ENCODE measurements around the gene ZNF319. TPM values are rescaled to one million over a fixed set of nuclear protein-coding genes. Genes with fewer than 3 reads are reported as not detected.

ZNF319 gene
- total RNA-seq, 2 experiments from 2014 or later: 4.2 to 5.4 TPM

DNA sequence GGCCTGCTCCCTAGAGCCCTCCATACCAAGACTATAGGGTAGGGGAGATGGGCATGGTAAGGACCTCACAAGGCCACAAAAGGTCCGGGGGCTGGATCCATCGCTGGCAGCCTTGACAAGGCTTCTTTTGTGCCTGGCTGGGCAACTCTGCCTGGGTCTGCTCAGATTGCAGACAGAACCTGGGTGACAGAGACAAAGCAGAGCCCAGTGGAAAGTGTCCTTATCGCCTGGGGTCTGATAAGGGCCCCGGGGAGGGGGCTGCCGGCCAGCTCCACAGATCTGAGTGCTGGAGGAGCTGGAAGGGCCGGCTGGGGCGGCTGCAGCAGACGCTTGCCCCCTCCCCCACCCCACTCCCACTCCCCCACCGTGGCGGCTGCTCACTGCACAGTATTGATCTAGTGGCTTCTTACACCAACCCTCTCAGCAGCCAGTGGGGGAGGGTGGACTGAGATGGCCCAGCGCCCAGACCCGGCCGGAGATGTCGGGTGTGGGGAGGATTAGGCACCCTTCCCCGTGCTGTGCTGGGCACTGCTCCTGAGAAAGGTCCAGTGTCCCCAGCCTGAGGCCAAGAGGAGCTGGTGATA, 32.3 kb upstream of the ZNF319 start:
- intact Hi-C loops (cut with micrococcal nuclease): no loop called here
- H3K27ac Mint-ChIP-seq: no peak overlapping the region
- H3K36me3 Mint-ChIP-seq (ENCODE audit: low read depth): no peaks in the 10 kb centered on the region
- H3K4me3 Mint-ChIP-seq: no peak overlapping the region
- no peaks in the 10 kb centered on the region for H3K9me3 Mint-ChIP-seq
- no peaks in the 10 kb centered on the region for H3K4me1 Mint-ChIP-seq (ENCODE audit: low read depth)
- no peaks in the 10 kb centered on the region for H3K27me3 Mint-ChIP-seq (ENCODE audit: low read depth)
- CTCF ChIA-PET: no interaction called here
- no peak for DNase-seq

DNA sequence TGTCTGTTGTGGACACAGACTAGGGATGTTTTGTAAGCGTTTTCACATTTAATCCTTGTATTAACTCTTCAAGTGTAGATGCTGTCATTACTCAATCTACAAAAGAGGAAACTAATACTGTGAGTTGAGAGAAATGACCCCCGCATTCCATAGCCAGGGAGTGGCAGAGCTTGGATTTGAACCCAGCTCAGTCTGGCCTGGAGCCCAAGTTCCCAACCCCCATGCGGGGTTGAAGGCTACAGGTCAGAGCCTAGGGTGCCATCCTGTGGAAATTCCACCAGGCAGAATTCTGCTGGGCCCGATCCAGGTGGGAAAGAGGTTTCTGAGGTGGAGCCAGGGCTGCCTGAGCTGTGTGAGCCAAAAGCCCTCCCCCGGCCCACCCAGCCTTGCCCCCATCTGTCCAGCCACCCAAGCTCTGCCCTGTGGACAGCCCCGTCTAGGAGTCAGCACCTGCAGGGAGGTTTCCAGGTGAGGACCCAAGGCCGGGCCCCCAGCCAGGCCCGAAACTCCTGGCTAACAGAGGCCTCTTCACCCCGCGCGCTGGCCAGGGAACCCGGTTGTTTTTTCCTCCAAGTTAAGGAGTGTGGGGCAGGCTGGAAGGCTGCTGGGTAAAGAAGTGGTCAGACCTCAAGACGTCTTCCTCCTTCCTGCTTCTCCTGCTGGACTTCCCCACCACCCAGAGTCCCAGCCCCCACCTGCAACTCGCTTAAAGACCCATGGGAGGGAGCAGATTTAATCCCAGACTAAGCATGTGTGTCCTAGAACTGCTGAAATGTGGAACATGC, 30.7 kb upstream of the ZNF319 start:
- Mint-ChIP-seq H3K27me3 (ENCODE audit: low read depth) (no peaks in the 10 kb centered on the region), H3K27ac (no peak overlapping the region), H3K9me3 (no peaks in the 10 kb centered on the region), H3K36me3 (ENCODE audit: low read depth) (no peaks in the 10 kb centered on the region), H3K4me3 (no peak overlapping the region), H3K4me1 (ENCODE audit: low read depth) (no peaks in the 10 kb centered on the region)
- CTCF ChIA-PET: no interaction called here
- DNase-seq: no peak
- intact Hi-C loops (cut with micrococcal nuclease): no loop called here

- Mint-ChIP-seq H3K9me3 (no peaks in the 10 kb centered on the region), H3K27ac (no peak overlapping the region), H3K27me3 (ENCODE audit: low read depth) (no peaks in the 10 kb centered on the region), H3K4me3 (no peak overlapping the region), H3K4me1 (ENCODE audit: low read depth) (no peaks in the 10 kb centered on the region), H3K36me3 (ENCODE audit: low read depth) (no peaks in the 10 kb centered on the region)
- CTCF ChIA-PET: no interaction called here
- DNase-seq: no peak
- intact Hi-C loops (cut with micrococcal nuclease): no loop called here
Observed at GRCh38 chr16:58030136-58030840, 29.8 kb upstream of the ZNF319 start.

GRCh38 chr16:58029410-58029809, 28.9 kb upstream of the ZNF319 start:
- Mint-ChIP-seq H3K4me1 (ENCODE audit: low read depth) (peaks cover 7% of the 10 kb centered on the region), H3K4me3 (no peak overlapping the region), H3K27ac (no peak overlapping the region), H3K9me3 (no peaks in the 10 kb centered on the region), H3K27me3 (ENCODE audit: low read depth) (no peaks in the 10 kb centered on the region), H3K36me3 (ENCODE audit: low read depth) (no peaks in the 10 kb centered on the region)
- no peak for DNase-seq
- intact Hi-C loops (cut with micrococcal nuclease): loop anchor here (5.0 to 10.0 kb wide), 2 partner anchors 363 to 705 kb away; partner anchors contain the start of genes GINS3 and GOT2
- CTCF ChIA-PET: no interaction called here

DNA sequence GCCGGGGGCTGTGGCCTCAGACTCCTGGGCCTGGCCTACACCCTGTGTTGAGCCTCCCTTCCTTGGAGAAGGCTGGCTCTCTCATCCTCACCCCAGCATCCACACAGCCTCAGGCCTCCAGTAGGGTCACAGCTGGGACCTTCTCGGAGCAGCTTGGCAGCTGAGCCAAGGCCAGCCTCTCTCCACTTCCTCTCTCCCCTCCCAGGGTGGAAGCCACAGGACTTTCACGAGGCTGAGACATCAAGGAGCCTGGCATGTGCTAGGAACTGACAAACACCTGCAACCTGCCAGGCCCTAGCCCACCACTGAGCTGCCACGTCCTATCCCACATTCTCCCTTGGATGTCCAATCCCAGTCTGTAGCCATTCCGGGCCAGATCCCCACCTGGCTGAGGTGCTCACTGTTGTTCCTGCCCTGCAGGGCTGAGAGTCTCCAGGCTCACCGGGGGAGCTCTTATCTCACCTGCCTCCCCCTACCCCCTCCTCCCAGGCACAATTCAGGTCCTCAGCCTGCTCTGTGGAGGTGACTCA, 28.1 kb upstream of the ZNF319 start:
- H3K9me3 Mint-ChIP-seq: no peaks in the 10 kb centered on the region

DNA sequence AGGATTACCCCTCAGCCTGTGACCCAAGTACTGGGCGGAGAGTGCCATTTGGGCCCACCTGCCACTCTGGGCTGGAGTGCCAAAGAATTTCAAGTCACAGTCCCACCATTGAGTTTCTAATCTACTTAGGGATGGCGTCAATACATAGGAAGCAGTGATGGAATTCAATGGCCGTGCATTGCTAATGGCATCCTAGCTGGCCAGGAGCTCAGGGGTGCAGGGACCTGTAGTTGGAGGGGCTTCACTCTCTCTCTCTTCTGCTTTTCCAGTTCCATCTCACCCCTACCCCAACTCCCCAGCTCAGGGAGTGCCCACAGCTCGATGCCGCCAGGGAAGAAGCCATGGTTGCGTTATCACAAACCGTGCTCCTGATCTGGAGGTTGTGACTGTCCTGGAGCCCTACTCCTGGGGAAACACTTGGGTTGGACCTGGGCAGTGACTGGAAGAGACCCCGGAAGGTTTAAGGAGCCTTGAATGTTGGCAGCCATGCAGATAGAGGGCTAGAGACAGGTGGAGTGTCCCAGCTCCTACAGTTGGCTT, 27.5 kb upstream of the ZNF319 start:
- H3K36me3 Mint-ChIP-seq (ENCODE audit: low read depth): no peaks in the 10 kb centered on the region
- H3K27ac Mint-ChIP-seq: no peak overlapping the region
- no peaks in the 10 kb centered on the region for H3K9me3 Mint-ChIP-seq
- no peak for DNase-seq
- H3K4me3 Mint-ChIP-seq: no peak overlapping the region
- peaks cover 7% of the 10 kb centered on the region for H3K4me1 Mint-ChIP-seq (ENCODE audit: low read depth)
- intact Hi-C loops (cut with micrococcal nuclease): loop anchor here (5.0 to 10.0 kb wide), 2 partner anchors 364 to 707 kb away; partner anchors contain the start of genes GINS3 and GOT2
- H3K27me3 Mint-ChIP-seq (ENCODE audit: low read depth): no peaks in the 10 kb centered on the region
- CTCF ChIA-PET: interaction anchor here (0.5 kb wide), 1 partner anchor 125 kb away, joined by 3 read pairs; no protein-coding TSS in a partner anchor

More for the DNA sequence above, 28.1 kb upstream of the ZNF319 start:
- Mint-ChIP-seq H3K36me3 (ENCODE audit: low read depth) (no peaks in the 10 kb centered on the region), H3K4me1 (ENCODE audit: low read depth) (peaks cover 7% of the 10 kb centered on the region), H3K27me3 (ENCODE audit: low read depth) (no peaks in the 10 kb centered on the region), H3K4me3 (no peak overlapping the region), H3K27ac (no peak overlapping the region)
- intact Hi-C loops (cut with micrococcal nuclease): loop anchor here (5.0 to 10.0 kb wide), 2 partner anchors 364 to 706 kb away; partner anchors contain the start of genes GINS3 and GOT2
- CTCF ChIA-PET: interaction anchor here (0.5 kb wide), 1 partner anchor 124 kb away, joined by 3 read pairs; no protein-coding TSS in a partner anchor
- no peak for DNase-seq

DNA sequence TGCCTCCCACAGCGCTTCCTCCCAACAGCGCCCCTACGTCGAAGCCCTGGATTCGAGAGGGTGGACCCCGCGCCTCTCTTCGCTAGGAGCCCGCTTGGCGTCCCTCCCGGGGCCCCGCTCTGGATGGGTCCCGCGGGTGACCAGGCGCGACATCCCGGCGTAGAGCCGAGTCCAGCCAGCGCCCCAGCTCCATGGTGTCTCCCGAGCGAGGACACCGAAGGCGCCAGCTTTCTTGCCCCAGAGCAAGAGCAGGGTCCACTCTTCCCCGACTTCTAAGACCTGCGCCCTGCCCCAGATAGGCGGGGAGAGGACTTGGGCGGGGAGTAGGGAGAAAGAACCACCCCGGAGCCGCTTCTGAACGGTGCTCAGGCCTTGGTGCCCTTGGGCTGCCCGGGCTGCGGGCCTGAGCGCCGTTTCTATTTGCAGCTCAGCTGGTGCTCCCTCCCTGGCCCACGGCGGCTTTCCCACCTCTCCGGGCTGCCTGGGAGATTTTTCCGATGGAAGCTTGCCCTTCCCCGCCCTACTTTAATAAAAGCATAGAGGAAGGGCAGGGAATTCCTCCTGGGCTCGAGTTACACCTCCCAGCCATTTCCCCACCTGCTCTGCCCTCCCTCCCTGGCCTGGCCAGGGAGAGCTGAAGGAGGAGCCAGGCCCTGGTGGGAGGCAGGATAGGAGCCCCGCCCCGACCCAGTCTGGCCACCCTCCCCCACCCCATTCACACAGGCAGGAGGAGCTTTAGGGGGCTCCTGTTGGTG, 26.9 kb upstream of the ZNF319 start:
- Mint-ChIP-seq H3K27me3 (ENCODE audit: low read depth) (no peaks in the 10 kb centered on the region), H3K4me3 (no peak overlapping the region), H3K36me3 (ENCODE audit: low read depth) (no peaks in the 10 kb centered on the region), H3K27ac (no peak overlapping the region), H3K4me1 (ENCODE audit: low read depth) (peaks cover 7% of the 10 kb centered on the region), H3K9me3 (no peaks in the 10 kb centered on the region)
- CTCF ChIA-PET: no interaction called here
- no peak for DNase-seq
- intact Hi-C loops (cut with micrococcal nuclease): loop anchor here (5.0 to 10.0 kb wide), 2 partner anchors 365 to 707 kb away; partner anchors contain the start of genes GINS3 and GOT2

GRCh38 chr16:58026705-58027160, 26.3 kb upstream of the ZNF319 start:
- Mint-ChIP-seq H3K27ac (no peak overlapping the region), H3K27me3 (ENCODE audit: low read depth) (no peaks in the 10 kb centered on the region), H3K36me3 (ENCODE audit: low read depth) (no peaks in the 10 kb centered on the region), H3K4me1 (ENCODE audit: low read depth) (peaks cover 7% of the 10 kb centered on the region), H3K9me3 (no peaks in the 10 kb centered on the region), H3K4me3 (peak overlapping the region; percentile 36)
- CTCF ChIA-PET: no interaction called here
- no peak for DNase-seq
- intact Hi-C loops (cut with micrococcal nuclease): loop anchor here (5.0 to 10.0 kb wide), 2 partner anchors 366 to 708 kb away; partner anchors contain the start of genes GINS3 and GOT2

- no peaks in the 10 kb centered on the region for H3K27me3 Mint-ChIP-seq (ENCODE audit: low read depth)
- H3K27ac Mint-ChIP-seq: no peak overlapping the region
- intact Hi-C loops (cut with micrococcal nuclease): loop anchor here (5.0 to 10.0 kb wide), 2 partner anchors 366 to 709 kb away; partner anchors contain the start of genes GINS3 and GOT2
- CTCF ChIA-PET: interaction anchor here (0.6 to 0.9 kb wide), 2 partner anchors 18 to 95 kb away, joined by 3 to 4 read pairs; no protein-coding TSS in a partner anchor
- no peak for DNase-seq
- no peaks in the 10 kb centered on the region for H3K9me3 Mint-ChIP-seq
- H3K36me3 Mint-ChIP-seq (ENCODE audit: low read depth): no peaks in the 10 kb centered on the region
- H3K4me1 Mint-ChIP-seq (ENCODE audit: low read depth): peaks cover 7% of the 10 kb centered on the region
- H3K4me3 Mint-ChIP-seq: peak overlapping the region; percentile 36
Observed at GRCh38 chr16:58026139-58026704, 25.8 kb upstream of the ZNF319 start.

GRCh38 chr16:58025351-58026138, 25.1 kb upstream of the ZNF319 start, which contains the start of gene MMP15:
Gene MMP15 (plus strand): TSS chr16:58025754. CDS start chr16:58026351, 597 bp downstream.
- H3K27ac Mint-ChIP-seq: no peak within 1 kb of the TSS
- no peaks in the 10 kb centered on the region for H3K27me3 Mint-ChIP-seq (ENCODE audit: low read depth)
- CTCF ChIA-PET: interaction anchor here (0.5 to 2.0 kb wide), 4 partner anchors 17 to 476 kb away, joined by 3 to 8 read pairs (median 4); no protein-coding TSS in a partner anchor
- H3K4me1 Mint-ChIP-seq (ENCODE audit: low read depth): peaks cover 10% of the 10 kb centered on the region
- DNase-seq: peak; percentile 60
- H3K4me3 Mint-ChIP-seq: peak within 1 kb of the TSS; percentile 79
- intact Hi-C loops (cut with micrococcal nuclease): loop anchor here (1.0 to 10.0 kb wide), 5 partner anchors 104 to 709 kb away; partner anchors contain the start of genes CFAP20, CSNK2A2, GINS3 and GOT2
- peaks cover 2% of the 10 kb centered on the region for H3K36me3 Mint-ChIP-seq (ENCODE audit: low read depth)
- H3K9me3 Mint-ChIP-seq: no peaks in the 10 kb centered on the region
